ENCODE measurements around the gene P2RY6.
"Not testable (repeated sequence)": the region's sequence is repeated elsewhere in the genome, so short reads cannot be mapped to it uniquely, and the experiment has no call there.

The P2RY6 gene

DNA sequence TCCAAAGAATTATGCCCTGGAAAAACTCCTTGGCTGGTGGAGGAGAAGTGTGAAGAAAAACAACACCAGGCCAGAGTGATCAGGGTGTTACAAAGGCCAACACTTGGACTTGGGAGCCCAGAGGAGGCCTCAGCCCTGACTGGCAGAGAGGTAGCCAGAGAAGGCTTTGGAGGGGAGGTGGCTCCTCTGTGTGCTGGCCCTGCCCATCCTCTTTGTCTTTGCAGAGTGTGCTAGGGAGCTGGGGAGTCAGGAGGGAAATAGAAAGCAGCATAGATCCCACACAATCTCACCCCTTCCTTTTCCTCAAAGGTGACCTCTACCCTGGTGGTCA is 12.0 kb upstream of the P2RY6 start:
- no peak for DNase-seq (ENCODE audit: low read depth)

DNA sequence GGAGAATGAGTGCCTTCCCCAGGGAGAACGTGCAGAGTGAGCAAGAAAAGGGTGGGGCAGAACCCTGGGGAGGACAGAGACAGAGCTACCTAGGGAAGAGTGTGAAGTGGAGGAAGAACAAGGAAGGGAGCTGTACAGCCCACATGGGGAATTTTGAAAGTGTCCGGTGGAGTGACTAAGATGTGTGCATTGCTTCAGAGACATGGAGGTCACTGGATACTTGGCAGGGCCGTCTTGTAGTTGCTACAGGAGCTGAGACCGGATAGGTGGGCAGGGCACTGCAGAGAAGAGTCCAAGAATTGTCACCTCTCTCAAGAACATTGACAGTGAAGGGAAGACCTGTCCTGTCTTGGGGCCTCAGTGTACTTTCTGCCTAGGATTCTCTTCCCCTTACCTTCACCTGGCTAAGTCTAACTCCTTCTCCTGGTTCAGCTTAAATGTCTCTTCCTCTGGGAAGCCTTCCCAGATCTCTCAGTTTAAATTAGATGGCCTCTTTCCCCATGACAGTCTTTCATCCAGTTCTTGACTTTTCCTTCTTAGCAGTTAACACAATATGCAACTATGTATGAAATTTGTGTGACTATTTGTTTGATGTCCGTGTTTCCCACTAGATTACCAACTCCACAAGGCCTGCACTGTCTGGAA is 9.2 kb upstream of the P2RY6 start:
- DNase-seq (ENCODE audit: low read depth): no peak

DNA sequence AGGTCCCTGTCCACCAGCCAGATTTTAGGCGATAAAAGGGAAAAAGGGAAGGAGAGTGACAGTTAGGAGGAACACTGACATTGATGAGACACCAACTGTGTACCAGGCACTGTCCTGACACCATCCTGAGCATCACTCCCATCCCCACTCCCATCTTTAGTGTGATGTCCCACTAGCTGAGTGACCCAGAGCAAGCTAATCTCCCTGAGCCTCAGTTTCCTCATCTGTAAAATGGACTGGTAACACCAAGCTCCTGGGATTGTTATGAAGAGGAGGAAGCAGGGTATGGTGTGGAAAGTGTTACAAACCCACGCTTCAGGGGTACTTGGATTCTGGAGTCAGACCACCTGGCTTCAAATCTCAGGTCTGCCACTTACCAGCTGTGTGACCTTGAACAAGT is 8.5 kb upstream of the P2RY6 start:
- DNase-seq (ENCODE audit: low read depth): no peak

DNA sequence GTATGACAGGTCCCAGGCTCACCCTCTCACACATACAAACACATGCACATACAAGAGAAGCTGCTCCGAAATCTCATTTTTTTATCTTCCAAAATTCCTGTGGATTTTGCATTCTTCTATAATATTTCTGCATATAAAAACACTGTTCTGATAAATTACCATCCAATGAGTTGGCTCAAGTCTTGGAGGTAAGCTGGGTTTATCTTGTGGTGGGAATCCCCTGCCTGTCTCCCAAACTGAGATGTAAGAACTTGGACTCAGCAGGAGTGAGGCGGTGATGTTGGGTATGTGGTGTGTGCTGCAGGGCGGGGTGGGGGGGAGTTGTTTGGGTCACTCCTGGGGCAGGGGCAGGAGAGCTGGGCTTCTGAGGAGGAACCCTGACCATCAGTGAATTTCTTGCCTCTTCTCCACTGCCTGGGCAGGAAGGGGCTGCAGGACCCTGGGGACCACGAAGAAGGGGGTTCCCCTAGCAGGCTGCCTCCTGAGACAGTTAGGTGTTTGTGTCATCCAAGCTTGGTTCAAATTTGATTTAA is 6.8 kb upstream of the P2RY6 start:
- DNase-seq (ENCODE audit: low read depth): no peak

DNA sequence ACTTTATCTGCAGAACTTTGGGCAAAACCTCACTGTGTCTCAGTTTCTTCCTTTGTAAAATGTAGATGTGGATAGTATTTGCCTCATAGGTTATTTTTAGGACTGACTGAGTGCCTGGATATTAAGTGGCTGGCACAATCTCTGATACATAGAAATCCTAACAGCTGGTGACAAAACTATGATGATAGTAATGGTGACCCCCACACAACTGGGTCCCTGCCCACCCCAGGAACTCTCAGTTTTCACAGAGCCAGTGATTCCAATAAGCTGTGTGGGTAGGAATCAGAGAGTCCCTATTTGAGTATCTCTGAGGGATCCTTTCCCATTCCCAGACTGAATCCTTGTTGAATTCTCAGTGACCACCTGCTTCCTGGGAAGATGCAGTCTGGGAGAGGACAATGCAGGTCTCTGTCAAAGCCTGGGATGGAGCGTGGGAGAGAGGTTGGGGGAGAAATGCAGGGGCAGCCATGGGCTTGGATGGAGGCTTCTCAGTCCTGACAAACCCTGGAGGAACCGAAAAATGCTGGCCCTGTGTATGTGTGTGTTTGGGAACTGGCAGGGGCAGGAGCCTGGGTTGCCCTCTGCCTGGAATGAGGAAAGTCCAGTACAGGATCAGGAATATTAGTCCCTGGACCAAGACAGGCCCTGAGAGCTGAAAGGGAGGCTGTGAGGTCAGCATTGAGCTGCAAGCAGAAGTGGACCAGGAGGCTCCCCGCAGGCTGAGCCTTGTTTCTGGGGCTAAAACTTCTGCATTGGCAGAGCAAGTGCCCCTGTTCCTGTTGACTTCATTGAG is 6.1 kb upstream of the P2RY6 start:
- DNase-seq (ENCODE audit: low read depth): no peak

DNA sequence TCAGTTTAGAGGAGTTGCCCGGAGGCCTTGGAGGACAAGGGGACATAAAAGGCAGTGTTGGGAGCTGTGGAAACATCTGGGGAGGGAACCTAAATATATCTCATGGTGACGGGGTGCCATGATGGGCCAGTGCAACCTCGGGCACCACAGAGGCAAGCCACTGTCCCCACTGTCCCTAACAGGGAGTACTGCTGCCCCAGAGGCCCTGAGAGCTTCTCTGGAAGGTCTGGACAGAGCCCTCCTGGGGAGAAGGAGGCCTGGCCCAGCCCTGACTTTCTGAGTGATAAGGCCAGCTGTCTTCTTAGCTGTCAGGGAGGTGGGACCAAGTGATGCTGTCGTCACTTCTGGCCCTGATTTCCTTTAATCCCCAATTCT is 5.5 kb upstream of the P2RY6 start:
- DNase-seq (ENCODE audit: low read depth): no peak

DNA sequence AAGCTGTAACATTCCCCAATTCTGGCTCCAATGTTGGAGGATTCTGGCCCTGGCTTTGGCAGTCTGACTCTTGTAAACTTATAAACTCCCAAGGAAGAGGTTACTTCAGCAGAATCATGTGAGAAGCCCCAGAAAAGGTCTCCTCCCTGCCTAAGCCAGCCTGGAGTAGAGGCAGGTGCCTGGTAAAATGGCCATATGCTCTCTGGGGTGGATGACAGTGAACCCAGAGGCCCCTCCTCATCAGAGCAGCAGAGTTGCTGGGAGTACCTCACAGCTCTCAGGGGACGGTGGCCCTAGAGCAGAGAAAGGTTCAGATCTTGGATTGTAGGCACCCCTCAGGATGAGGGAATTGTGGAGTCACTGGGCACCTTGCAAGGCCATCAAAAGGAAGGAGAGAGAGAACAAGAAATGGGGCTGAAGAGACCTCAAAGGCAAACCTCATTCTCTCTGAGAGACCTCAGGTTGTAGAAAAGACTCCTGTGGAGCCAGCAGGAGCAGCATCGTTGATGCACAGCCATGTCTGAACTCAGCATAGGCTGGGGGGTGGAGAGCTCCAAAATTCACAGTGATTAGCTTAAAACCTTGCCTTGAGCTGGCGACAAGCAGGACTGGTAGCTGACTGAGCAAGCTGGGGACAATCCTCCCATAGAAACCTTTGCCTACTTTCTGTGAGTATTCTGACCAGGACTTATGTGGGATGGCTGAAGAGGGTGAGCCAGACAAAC is 4.9 kb upstream of the P2RY6 start:
- no peak for DNase-seq (ENCODE audit: low read depth)

DNA sequence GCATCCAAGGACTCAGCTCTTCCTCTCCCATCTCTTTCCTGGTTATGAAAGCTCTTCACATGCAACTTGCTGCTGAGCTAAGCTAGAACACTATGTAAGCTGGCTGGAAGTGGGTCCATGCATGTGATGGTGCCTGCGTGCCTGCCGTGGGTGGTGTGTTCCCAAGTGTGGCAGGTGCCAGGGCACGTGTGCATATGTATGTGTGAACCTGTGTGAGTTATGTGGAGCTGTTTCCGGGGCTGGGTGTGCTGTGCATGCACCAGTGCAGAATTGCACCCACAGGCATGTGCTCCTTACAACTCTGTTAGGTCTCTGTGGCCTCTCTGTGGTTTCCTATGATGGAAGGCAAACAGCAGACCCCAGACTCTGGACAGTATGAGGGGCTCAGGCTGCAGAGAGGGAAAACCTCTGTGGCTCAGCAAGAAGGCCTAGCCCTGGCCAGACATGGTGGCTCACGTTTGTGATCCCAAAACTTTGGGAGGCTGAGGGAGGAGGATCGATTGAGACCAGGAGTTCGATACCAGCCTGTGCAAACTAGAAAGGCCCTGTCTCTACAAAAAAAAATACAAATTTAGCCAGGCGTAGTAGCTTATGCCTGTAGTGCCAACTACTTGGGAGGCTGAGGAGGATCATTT is 4.1 kb upstream of the P2RY6 start:
- no peak for DNase-seq (ENCODE audit: low read depth)

DNA sequence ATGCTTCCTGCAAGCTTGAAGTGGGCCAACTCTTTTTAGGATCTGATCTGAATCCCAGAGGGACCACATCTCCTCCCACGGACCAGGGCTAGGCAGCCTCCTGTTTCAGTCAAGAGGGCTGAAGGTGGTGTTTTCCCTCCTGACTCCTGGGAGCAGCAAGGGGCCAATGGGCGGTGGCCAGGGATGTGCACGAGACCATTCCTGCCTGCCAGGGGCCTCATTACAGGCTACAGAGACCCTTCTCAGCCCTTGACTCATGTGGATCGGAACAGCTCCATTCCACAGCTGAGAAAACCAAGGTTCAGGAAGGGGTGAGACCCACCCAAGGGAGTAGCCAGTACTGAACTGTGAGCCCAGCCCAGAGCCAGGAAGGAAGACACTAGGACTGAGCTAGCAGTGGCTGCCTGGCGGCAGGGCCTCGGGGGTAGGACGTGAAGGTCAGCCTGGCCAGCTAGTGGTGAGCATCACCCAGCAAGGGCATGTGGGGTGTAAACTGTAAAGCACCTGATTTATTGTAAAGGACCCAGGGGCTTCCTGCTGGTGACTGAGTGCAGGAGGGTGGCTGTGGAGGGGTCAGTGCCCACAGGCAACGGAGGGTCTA is 3.4 kb upstream of the P2RY6 start:
- no peak for DNase-seq (ENCODE audit: low read depth)

DNA sequence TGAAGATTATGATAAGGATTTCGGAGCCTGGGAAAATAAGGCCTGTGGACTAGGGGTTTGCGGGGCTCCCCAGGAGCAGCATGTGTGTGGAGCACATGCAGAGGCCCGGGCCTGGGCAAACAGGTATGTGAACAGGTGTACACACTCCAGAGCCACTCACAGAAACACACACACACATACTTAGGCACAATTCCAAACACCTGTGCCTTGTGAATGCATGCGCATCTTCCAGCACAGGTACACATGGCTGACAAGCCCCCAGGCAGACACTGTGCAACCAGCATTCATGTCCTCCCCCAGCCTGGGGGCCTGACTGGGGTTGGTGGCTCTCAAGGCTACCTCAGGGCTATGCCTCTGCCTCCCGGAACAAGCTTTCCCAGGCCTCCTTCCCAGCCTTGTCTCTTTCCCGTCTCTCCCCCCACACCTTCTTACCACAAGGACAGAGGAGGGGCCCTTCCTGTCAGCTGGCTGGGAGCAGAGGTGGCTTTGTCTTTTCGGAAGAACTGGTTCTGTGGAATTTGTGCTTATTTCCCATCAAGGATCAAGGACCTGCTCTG is 2.6 kb upstream of the P2RY6 start:
- DNase-seq (ENCODE audit: low read depth): no peak

DNA sequence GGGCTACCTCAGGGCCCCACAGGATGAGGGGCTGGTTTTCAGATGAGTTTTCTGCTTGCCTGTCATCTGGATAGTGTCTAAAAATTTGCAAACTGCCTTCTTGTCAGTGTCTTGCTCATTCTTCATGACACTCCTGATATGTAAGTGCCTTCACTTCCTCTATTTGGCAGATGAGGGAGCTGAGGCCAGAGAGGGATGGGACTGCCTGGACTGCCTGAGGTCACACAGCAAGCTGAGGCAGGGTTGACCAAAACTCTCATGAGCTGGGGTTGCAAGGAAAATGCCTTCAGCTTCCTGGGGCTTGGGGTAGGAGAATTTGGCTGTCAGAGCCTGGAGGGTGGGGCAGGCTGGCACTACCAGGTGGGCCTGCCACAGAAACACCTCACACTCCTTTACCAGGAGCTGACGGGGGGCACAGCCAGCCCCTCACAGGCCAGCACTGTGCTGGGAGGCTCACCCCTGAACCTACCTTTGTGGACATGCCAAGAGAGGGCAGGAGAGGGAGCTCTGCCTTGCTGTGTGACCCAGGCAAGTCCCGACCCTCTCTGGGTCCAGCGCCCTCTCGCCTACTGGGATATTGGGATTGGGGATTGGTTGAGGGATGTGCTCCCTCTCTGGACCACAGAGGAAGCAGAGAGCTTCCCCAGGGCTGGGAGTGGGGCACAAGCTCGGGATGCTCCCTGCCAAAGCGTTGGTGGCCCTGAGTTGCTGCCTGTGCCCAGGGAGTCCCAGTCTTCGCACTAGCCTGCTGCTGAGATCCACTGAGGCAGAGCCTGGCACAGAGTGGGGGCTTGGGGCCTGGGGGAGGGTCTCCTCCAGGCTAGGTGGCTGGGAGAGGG is 1.9 kb upstream of the P2RY6 start:
- DNase-seq (ENCODE audit: low read depth): no peak

DNA sequence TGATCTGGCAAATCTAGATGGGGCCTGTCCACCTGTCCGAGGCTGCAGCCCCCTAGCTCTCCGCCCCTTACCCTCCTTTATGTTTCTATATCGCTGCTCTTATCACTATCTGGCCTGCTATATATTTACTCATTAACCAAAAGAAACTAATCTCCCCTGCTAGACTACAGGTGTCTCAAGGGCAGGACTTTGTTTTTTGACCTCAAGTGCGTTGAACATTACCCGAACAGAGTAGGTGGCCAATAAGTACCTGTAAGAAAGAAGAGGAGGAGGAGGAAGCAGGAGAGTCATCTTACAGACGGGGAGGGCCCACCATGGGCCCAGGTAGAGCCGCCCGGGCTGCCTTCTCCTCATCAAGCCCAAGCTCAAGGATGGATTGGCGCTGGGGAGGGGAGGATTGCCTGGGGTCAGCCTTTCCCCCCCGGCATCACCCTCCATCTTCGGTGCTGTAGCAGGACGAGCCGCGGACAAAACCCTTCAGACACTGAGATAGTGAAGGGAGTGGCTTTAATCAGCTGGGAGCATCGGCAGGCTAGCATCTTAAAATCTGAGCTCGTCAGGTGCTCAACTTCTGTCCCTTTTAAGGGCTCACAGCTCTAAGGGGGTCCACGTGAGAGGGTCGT is 1.2 kb upstream of the P2RY6 start:
- no peak for DNase-seq (ENCODE audit: low read depth)

DNA sequence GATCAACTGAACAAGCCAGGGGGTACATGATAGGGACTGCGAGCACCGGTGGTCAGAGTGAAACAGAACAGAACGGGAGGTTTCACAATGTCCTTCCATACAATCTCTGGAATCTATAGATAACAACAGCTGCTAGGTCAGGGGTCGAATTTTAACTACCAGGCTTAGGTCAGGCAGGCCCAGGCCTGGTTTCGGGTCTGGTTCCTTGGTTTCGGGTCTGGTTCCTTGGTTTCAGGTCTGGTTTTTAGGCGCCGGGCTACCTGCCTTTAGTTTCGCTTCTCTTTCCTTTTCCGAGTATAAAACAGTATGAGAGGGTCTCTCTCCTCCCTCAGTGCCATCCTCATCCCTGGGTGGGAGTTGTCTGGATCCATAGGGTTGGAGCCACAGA is 666 bp upstream of the P2RY6 start:
- DNase-seq (ENCODE audit: low read depth): not testable (repeated sequence)

DNA sequence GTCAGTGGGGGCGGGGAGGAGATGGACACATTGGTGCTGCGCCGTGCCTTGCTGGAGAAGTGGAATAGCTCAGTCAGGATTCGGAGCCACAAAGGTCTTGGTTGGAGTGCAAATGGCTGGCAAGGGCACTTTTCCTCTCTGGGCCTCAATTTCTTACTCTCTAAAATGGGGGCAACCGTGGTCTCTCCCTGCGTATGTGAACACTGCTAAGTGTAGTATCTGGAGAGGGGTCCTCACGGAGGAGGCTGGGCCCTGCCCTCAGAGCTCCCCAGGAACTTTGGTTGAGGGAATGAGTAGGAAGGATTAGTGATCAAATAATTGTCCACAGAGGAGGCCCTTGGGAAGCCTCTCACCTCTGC is 521 bp downstream of the P2RY6 start:
- no peak for DNase-seq (ENCODE audit: low read depth)

DNA sequence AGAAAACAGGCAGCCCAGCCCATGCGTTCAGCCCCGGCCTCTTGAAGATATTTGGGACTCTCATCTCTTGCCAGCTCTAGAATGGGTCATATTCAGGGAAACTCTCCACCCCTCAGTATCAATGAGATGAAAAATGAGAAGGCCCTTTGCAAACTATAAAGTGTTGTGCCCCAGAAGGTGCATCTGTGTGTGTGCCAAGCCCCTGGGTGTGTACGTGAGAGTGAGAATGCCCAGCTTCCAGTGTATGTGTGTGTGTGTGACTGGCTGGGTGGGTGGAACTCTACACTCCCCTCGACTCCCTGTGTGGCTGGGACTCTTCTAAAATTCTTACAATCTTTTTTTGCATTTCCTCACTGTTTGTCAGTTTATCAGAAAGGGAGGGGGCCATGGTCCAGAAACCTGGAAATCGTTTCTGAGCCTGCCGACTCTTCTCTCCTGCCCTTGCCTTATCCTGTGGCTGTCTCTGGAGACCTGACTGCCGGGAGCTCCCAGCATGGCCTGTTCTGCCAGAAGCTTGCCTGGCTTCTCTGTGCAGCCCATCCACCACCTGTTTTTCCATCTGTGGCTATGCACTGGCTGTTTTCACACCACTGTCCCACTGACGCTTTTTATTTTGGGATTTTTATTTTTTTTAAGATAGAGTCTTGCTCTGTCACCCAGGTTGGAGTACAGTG is 1.2 kb downstream of the P2RY6 start:
- no peak for DNase-seq (ENCODE audit: low read depth)

DNA sequence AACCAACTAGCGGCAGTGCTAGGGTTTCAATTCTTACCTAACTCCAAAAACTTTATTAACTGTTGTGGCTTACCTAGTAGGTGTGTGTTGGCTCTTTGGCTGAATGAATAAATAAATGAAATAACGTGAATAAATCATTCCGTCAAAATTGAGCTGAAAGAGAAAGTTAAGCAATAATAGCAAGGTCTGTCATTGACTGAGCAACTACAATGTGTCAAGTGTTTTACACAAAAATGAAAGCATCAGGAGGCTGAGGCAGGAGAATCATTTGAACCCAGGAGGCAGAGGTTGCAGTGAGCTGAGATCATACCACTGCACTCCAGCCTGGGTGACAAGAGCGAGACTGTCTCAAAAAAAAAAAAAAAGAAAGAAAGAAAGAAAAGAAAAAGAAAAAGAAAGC is 2.1 kb downstream of the P2RY6 start:
- DNase-seq (ENCODE audit: low read depth): not testable (repeated sequence)

DNA sequence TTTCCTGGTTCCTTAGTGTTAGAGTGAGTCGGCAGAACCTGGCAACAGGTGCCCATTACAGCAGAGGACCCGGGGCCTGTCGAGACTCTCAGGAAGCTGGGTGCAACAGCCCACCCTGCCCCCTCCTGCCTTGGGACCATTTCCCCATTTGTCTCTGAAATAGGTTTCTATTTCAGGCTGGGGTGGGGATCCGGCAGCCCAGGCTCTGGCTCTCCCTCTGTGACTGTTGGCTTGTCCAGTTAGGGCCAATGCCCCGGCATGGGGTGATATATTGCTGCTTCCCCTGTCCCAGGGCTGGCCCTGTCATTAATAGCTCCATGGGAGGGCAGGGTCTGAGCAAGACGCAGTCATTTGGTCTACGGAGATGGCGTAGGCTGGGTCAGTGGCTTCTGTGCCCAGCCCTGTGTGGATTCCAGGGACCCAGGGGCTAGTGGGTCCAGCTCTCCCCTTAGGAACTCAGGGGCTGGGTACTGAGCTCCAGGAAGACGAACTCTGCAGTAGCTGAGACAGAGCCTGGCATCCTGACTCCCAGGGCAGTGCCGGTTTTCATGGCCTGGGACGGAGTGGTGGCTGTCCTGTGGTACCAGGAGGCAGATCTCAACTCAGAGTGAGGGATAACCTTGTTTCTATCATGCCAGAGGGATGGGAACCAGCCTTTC is 2.7 kb downstream of the P2RY6 start:
- DNase-seq (ENCODE audit: low read depth): no peak

DNA sequence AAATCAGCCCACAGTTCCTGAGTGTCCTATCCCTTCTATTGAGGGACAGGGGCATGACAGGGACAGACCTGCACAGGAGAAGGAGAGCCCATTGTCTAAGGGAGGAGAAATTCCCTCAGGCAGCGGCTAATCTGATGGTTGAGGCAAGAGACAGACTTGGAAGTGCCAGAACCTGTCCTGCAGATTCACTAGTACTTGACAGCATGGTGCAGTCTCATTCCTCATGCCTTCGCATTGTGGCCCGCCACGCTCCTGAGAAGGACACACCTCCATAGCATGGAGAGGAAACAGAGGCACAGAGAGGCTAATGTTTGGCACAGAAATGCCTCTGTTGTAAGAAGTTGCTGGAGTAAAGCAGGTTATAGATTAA is 3.2 kb downstream of the P2RY6 start:
- DNase-seq (ENCODE audit: low read depth): no peak

DNA sequence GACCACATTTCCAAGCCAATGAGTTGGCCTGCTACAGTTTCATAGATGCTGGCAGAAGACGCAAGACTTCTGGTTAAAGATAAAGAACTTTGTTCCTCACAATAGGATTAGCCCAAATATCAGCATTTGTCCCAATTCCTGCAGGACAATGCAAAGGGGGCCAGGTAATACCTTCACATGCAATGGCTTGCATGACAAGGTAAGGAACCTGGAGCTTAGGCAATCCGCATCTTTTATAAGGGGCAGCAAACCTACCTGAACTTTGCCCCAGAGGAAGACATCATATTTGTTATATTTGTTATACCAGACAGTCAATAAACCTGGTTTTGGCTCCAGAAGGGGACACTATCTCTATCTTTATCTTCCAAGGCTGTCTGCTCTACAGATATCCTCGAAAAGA is 5.3 kb downstream of the P2RY6 start:
- no peak for DNase-seq (ENCODE audit: low read depth)

DNA sequence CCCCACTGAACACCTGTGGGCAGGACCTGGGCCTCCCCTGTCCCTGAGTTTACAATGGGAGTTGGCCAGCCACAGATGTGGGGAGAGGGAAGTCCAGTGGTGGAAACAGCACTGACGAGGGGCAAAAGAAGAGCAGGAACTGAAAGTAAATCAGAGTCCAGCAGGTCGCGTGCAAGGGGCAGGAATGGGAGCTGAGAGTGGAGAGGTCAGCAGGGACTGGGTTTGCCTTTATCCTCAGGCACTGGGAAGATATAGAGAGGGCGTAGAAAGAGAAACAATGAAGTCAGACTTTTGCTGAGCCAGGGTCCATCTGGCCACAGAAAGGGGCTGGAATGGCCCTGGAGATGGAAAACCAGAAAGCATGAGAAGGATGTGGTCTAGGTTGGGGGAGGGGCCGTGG is 8.5 kb downstream of the P2RY6 start:
- no peak for DNase-seq (ENCODE audit: low read depth)
